CD4-positive, alpha-beta T cell (primary cell): ENCODE data around the gene GABRB1. TPM values are rescaled to one million over a fixed set of nuclear protein-coding genes. Genes with fewer than 3 reads are reported as not detected.

Experiments used
- ATAC-seq: fragments of 200-7000 bp; cut with Tn5 transposase; one replicate; pipeline ENCODE4 v1.10.0; 2022; ENCODE audit warnings: mild to moderate bottlenecking; ENCODE audit not compliant: poor library complexity
- CTCF ChIA-PET: fragments of 350-600 bp; sonication (Branson Sonifier 250); formaldehyde crosslinking; loops from one replicate; lab custom pipeline; 2021; ENCODE audit warnings: antibody characterized with exemption, inconsistent platforms; lab: Charles Lee
- POLR2A ChIA-PET: fragments of 350-600 bp; sonication (Branson Sonifier 250); formaldehyde crosslinking; loops from one replicate; lab custom pipeline; 2021; ENCODE audit warnings: antibody characterized with exemption, inconsistent platforms; lab: Charles Lee
- DNase-seq, 14 experiments: peaks; one replicate each; pipeline ENCODE4 v3.0.0-alpha.2; 2013 to 2020; ENCODE audit warnings: mixed read lengths in 2 of 14
- H3K27ac ChIP-seq, 2 donors: one replicate each; pipeline versions ENCODE4 v1.5.1 to v1.7.0; 2013; ENCODE audit warnings: low read length in 2 of 2, low read depth in 1 of 2, mild to moderate bottlenecking in 1 of 2
- H3K27me3 ChIP-seq, 2 experiments: 1 replicate in 1 of 2; 2 replicates in 1 of 2; pipeline versions ENCODE4 v1.6.1 to v1.7.0; 2013; ENCODE audit warnings: low read length in 2 of 2, control low read depth in 1 of 2, mild to moderate bottlenecking in 1 of 2, moderate library complexity in 1 of 2; ENCODE audit not compliant: insufficient read depth in 2 of 2, control insufficient read depth in 1 of 2
- H3K36me3 ChIP-seq: one replicate; pipeline ENCODE4 v1.6.1; 2013; ENCODE audit warnings: low read length, control low read depth; ENCODE audit not compliant: insufficient read depth
- H3K4me1 ChIP-seq: one replicate; pipeline ENCODE4 v1.6.1; 2013; ENCODE audit warnings: low read length, control low read depth; ENCODE audit not compliant: insufficient read depth
- H3K4me3 ChIP-seq: one replicate; pipeline ENCODE4 v1.5.1; 2013; ENCODE audit warnings: mild to moderate bottlenecking, low read length, moderate library complexity
- H3K9me3 ChIP-seq, 2 experiments: 1 replicate in 1 of 2; 2 replicates in 1 of 2; pipeline versions ENCODE4 v1.6.1 to v1.7.0; 2013; ENCODE audit warnings: low read length in 2 of 2, mild to moderate bottlenecking in 2 of 2, control low read depth in 1 of 2, moderate library complexity in 1 of 2; ENCODE audit not compliant: control insufficient read depth in 1 of 2, insufficient read depth in 1 of 2
- H3K27ac Mint-ChIP-seq: one replicate; pipeline ENCODE4 v1.8.0; 2020; ENCODE audit warnings: mixed read lengths
- H3K27me3 Mint-ChIP-seq: one replicate; pipeline ENCODE4 v1.8.0; 2021; ENCODE audit warnings: mixed read lengths
- H3K36me3 Mint-ChIP-seq: one replicate; pipeline ENCODE4 v1.8.0; 2021; ENCODE audit warnings: low read depth, mixed read lengths
- H3K4me1 Mint-ChIP-seq: one replicate; pipeline ENCODE4 v1.8.0; 2021; ENCODE audit warnings: low read depth, mixed read lengths
- H3K4me3 Mint-ChIP-seq: one replicate; pipeline ENCODE4 v1.8.0; 2020; ENCODE audit warnings: mild to moderate bottlenecking, mixed read lengths
- H3K9me3 Mint-ChIP-seq: one replicate; pipeline ENCODE4 v1.8.0; 2020; ENCODE audit warnings: mixed read lengths
- intact Hi-C, 2 experiments: fragments of 100-400 bp; cut with DNase I in 1 of 2; cut with micrococcal nuclease in 1 of 2; formaldehyde crosslinking; loops; one replicate each; pipeline versions ENCODE4 v1.15.1 to v1.9.0; 2023 to 2025; cut with DNase I, micrococcal nuclease
- total RNA-seq, 174 experiments: library from RNA in 2 of 174; stranded (reverse) in 2 of 174; gene quantifications; one replicate each; pipeline ENCODE4 v1.2.3 and lab custom pipeline; 2021 to 2026
- TF ChIP-seq, protein P1 (sequence below): fragments of 200-600 bp; IDR thresholded peaks from one replicate; pipeline ENCODE4 v1.8.0; 2022; ENCODE audit warnings: antibody characterized with exemption, mild to moderate bottlenecking

The GABRB1 gene
- total RNA-seq, 2 experiments from 2014 or later: not detected

DNA sequence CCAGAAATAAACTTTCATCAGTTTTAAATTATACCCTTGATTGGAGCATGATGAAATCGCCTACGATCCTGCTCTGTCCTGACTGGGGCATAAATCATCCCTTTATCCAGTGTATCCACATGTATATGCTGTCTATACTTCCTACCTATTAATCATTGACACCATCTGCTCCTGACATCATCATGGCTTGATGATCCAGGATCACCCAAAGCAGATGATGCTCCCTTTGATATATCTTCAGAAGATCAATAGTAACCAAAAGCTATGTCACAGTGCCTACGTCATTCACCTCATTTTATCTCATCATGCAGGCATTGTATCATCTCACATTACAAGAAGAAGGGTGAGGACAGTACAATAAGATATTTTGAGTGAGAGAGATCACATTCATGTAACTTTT, 294.7 kb downstream of the GABRB1 start:
- H3K36me3 Mint-ChIP-seq: no peaks in the 10 kb centered on the region
- TF ChIP-seq, protein P1, sequence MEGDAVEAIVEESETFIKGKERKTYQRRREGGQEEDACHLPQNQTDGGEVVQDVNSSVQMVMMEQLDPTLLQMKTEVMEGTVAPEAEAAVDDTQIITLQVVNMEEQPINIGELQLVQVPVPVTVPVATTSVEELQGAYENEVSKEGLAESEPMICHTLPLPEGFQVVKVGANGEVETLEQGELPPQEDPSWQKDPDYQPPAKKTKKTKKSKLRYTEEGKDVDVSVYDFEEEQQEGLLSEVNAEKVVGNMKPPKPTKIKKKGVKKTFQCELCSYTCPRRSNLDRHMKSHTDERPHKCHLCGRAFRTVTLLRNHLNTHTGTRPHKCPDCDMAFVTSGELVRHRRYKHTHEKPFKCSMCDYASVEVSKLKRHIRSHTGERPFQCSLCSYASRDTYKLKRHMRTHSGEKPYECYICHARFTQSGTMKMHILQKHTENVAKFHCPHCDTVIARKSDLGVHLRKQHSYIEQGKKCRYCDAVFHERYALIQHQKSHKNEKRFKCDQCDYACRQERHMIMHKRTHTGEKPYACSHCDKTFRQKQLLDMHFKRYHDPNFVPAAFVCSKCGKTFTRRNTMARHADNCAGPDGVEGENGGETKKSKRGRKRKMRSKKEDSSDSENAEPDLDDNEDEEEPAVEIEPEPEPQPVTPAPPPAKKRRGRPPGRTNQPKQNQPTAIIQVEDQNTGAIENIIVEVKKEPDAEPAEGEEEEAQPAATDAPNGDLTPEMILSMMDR: no peak
- no peaks in the 10 kb centered on the region for H3K4me1 ChIP-seq
- no peaks in the 10 kb centered on the region for H3K9me3 ChIP-seq
- ATAC-seq: no peak
- H3K4me1 Mint-ChIP-seq: no peaks in the 10 kb centered on the region
- no peak overlapping the region for H3K4me3 ChIP-seq
- H3K27ac ChIP-seq: no peak overlapping the region
- no peak for DNase-seq
- H3K27me3 ChIP-seq: no peaks in the 10 kb centered on the region
- intact Hi-C loops: no loop called here
- H3K36me3 ChIP-seq: no peaks in the 10 kb centered on the region
- POLR2A ChIA-PET: no interaction called here
- H3K27me3 Mint-ChIP-seq: peaks cover 15% of the 10 kb centered on the region
- H3K4me3 Mint-ChIP-seq: no peak overlapping the region
- H3K27ac Mint-ChIP-seq: no peak overlapping the region
- no peaks in the 10 kb centered on the region for H3K9me3 Mint-ChIP-seq
- CTCF ChIA-PET: no interaction called here

DNA sequence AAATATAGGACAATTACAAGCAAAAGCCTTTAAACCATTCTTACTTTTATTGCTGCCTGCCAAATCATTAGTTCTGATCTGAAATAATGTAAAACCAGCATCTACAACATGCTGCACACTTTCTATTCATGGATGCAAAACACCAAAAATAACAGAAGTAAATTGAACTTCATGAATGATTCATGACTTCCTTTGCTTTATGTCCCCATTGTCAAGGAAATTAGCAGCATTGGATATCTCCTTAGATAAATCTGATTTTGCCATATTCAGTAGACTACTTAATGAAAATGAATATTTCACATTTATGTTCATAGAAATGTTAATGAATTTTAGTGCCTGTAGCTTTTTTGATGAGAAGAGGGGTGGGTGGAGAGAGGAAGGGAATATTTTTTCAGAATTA, 299.5 kb downstream of the GABRB1 start:
- Mint-ChIP-seq H3K4me1 (no peaks in the 10 kb centered on the region), H3K27me3 (peaks cover 17% of the 10 kb centered on the region), H3K4me3 (no peak overlapping the region), H3K36me3 (no peaks in the 10 kb centered on the region), H3K27ac (no peak overlapping the region), H3K9me3 (no peaks in the 10 kb centered on the region)
- Histone ChIP-seq H3K4me3 (no peak overlapping the region), H3K27me3 (no peaks in the 10 kb centered on the region), H3K4me1 (no peaks in the 10 kb centered on the region), H3K36me3 (no peaks in the 10 kb centered on the region), H3K27ac (no peak overlapping the region), H3K9me3 (no peaks in the 10 kb centered on the region)
- DNase-seq (no peak), ATAC-seq (no peak)
- intact Hi-C loops: loop anchor here in 1 of 2 experiments (5.0 kb wide), 1 partner anchor 1141 kb away; no protein-coding TSS in a partner anchor
- TF ChIP-seq, protein P1: no peak
- CTCF ChIA-PET: no interaction called here
- POLR2A ChIA-PET: no interaction called here

DNA sequence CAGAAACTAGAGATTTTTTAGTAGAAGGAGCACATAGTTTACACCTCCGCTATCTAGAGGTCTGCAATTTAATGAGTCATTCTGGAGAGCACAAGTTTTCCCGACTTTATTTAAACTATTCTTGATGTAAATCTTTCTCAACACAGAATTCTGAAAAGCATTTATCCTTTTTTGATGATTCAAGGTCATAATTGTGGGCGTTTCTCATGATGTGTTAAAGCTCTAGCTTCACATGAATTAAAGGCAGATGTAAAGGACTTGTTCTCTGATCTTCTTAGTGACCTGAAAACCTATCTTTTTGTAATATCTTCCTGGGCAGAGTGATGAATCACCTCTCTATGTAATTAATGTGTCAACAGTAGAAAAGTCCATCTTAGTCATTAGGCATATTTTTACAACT, 303.3 kb downstream of the GABRB1 start:
- Mint-ChIP-seq H3K36me3 (no peaks in the 10 kb centered on the region), H3K4me3 (no peak overlapping the region), H3K4me1 (no peaks in the 10 kb centered on the region), H3K27me3 (peaks cover 36% of the 10 kb centered on the region), H3K9me3 (no peaks in the 10 kb centered on the region), H3K27ac (no peak overlapping the region)
- no peak for ATAC-seq
- no peaks in the 10 kb centered on the region for H3K36me3 ChIP-seq
- H3K27me3 ChIP-seq: peaks cover 3% of the 10 kb centered on the region in 2 experiments
- TF ChIP-seq, protein P1: no peak
- ChIA-PET POLR2A (no interaction called here), CTCF (no interaction called here)
- no peak for DNase-seq
- no peak overlapping the region for H3K4me3 ChIP-seq
- H3K9me3 ChIP-seq: no peaks in the 10 kb centered on the region
- intact Hi-C loops: loop anchor here in 1 of 2 experiments (5.0 kb wide), 1 partner anchor 1138 kb away; no protein-coding TSS in a partner anchor
- H3K4me1 ChIP-seq: no peaks in the 10 kb centered on the region
- H3K27ac ChIP-seq: no peak overlapping the region
